ENCODE results near the gene MBL2.

The MBL2 gene

DNA sequence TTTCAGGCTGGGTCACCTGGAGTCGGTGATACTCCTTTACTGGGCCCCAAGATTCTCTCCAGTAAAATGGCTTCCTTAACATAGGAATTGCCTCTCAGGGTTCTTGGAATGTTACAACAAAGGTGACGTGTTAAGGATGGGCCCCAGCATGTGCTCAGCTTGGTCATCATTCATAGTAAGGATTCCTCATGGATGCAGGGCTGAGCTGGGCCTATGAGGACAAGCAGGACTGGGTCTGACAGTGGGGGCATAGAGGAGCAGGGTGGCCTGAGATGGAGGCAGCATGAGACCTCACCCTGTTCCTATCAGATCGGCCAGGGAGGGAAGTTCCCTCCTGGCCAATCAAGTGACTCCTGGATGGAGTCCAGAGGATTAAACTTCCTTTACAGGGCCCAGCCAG, 12.8 kb upstream of the MBL2 start:
- Histone ChIP-seq H3F3A (ENCODE audit: low read depth) (no peaks in the 10 kb centered on the region), H4K20me1 (ENCODE audit: insufficient read depth, low read length, poor library complexity, severe bottlenecking) (no peaks in the 10 kb centered on the region), H3K9ac (ENCODE audit: low read depth, low read length, poor library complexity, severe bottlenecking) (no peak overlapping the region), H3K9me3 (ENCODE audit: insufficient read depth, low read depth, low read length) (no peaks in the 10 kb centered on the region), H3K79me2 (ENCODE audit: insufficient read depth, low read length) (no peaks in the 10 kb centered on the region), H3K36me3 (ENCODE audit: insufficient read depth, low read length) (no peaks in the 10 kb centered on the region), H2AFZ (ENCODE audit: low read length) (no peak overlapping the region), H3K4me1 (ENCODE audit: insufficient read depth, low read length, poor library complexity, severe bottlenecking) (no peaks in the 10 kb centered on the region), H3K4me3 (ENCODE audit: low read length, poor library complexity, severe bottlenecking) (no peak overlapping the region), H3K4me2 (ENCODE audit: low read depth, low read length, poor library complexity, severe bottlenecking) (no peak overlapping the region), H3K27me3 (ENCODE audit: insufficient read depth, low read length, poor library complexity, severe bottlenecking) (no peaks in the 10 kb centered on the region), H3K9me2 (replicated peaks; ENCODE audit: low read depth, low read length) (no peaks in the 10 kb centered on the region)
- no peak for TF ChIP-seq EZH2phosphoT487 (IDR thresholded peaks at IDR 0.05; ENCODE audit: borderline replicate concordance)
- TF ChIP-seq, protein P1, sequence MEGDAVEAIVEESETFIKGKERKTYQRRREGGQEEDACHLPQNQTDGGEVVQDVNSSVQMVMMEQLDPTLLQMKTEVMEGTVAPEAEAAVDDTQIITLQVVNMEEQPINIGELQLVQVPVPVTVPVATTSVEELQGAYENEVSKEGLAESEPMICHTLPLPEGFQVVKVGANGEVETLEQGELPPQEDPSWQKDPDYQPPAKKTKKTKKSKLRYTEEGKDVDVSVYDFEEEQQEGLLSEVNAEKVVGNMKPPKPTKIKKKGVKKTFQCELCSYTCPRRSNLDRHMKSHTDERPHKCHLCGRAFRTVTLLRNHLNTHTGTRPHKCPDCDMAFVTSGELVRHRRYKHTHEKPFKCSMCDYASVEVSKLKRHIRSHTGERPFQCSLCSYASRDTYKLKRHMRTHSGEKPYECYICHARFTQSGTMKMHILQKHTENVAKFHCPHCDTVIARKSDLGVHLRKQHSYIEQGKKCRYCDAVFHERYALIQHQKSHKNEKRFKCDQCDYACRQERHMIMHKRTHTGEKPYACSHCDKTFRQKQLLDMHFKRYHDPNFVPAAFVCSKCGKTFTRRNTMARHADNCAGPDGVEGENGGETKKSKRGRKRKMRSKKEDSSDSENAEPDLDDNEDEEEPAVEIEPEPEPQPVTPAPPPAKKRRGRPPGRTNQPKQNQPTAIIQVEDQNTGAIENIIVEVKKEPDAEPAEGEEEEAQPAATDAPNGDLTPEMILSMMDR (conservative IDR thresholded peaks at IDR 0.05; ENCODE audit: low read length): no peak

DNA sequence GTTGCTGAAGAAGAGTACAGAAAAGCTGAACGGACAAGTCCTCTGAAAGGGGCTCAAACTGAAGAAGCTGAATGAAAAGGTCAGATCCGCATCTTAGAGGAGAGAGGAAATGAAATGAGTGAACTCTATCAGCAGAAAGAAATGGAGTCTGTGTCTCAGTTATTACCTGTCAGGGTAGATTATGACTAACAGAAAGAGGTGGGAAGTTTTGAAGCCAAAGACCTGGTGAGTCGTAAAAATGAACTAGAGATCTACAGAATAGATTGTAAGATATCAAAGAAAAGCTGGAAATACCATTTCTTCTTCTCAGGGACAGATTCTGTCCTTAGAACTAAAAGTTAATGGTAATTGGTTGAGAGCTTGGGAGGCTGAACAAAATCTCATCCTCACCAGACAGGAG, 11.1 kb upstream of the MBL2 start:
- Histone ChIP-seq H4K20me1 (ENCODE audit: insufficient read depth, low read length, poor library complexity, severe bottlenecking) (no peaks in the 10 kb centered on the region), H3K9ac (ENCODE audit: low read depth, low read length, poor library complexity, severe bottlenecking) (no peak overlapping the region), H3K4me1 (ENCODE audit: insufficient read depth, low read length, poor library complexity, severe bottlenecking) (no peaks in the 10 kb centered on the region), H3K4me2 (ENCODE audit: low read depth, low read length, poor library complexity, severe bottlenecking) (no peak overlapping the region), H3K4me3 (ENCODE audit: low read length, poor library complexity, severe bottlenecking) (no peak overlapping the region), H3K27me3 (ENCODE audit: insufficient read depth, low read length, poor library complexity, severe bottlenecking) (no peaks in the 10 kb centered on the region), H3F3A (ENCODE audit: low read depth) (no peaks in the 10 kb centered on the region), H2AFZ (ENCODE audit: low read length) (no peak overlapping the region), H3K36me3 (ENCODE audit: insufficient read depth, low read length) (no peaks in the 10 kb centered on the region), H3K9me2 (replicated peaks; ENCODE audit: low read depth, low read length) (no peaks in the 10 kb centered on the region), H3K79me2 (ENCODE audit: insufficient read depth, low read length) (no peaks in the 10 kb centered on the region), H3K9me3 (ENCODE audit: insufficient read depth, low read depth, low read length) (no peaks in the 10 kb centered on the region)
- TF ChIP-seq, protein P1 (conservative IDR thresholded peaks at IDR 0.05; ENCODE audit: low read length): no peak
- TF ChIP-seq EZH2phosphoT487 (IDR thresholded peaks at IDR 0.05; ENCODE audit: borderline replicate concordance): no peak

DNA sequence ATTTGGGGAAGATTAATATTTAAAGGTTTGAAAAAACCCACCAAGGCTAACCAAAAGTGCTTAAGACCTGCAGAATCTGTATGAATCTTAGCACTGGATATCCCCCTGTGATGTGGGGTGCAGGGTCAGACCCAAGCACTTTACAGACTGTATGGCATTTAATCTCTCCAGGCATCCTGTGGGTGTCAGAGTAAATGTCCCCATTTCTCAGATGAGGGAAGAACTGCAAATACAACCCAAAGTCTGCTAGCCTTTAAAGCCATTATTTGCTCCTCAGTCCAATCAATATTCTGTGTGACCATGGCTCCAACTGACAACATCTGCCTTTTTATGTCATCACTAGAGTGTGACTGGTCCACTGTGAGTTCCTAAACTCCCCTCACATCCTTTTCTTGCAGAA, 10.0 kb upstream of the MBL2 start:
- H3K9me3 ChIP-seq (ENCODE audit: insufficient read depth, low read depth, low read length): no peaks in the 10 kb centered on the region
- no peaks in the 10 kb centered on the region for H3K4me1 ChIP-seq (ENCODE audit: insufficient read depth, low read length, poor library complexity, severe bottlenecking)
- no peak overlapping the region for H3K4me2 ChIP-seq (ENCODE audit: low read depth, low read length, poor library complexity, severe bottlenecking)
- H2AFZ ChIP-seq (ENCODE audit: low read length): no peak overlapping the region
- H3K9ac ChIP-seq (ENCODE audit: low read depth, low read length, poor library complexity, severe bottlenecking): no peak overlapping the region
- no peaks in the 10 kb centered on the region for H3F3A ChIP-seq (ENCODE audit: low read depth)
- H3K4me3 ChIP-seq (ENCODE audit: low read length, poor library complexity, severe bottlenecking): no peak overlapping the region
- no peaks in the 10 kb centered on the region for H3K36me3 ChIP-seq (ENCODE audit: insufficient read depth, low read length)
- no peaks in the 10 kb centered on the region for H3K9me2 ChIP-seq (replicated peaks; ENCODE audit: low read depth, low read length)
- no peaks in the 10 kb centered on the region for H4K20me1 ChIP-seq (ENCODE audit: insufficient read depth, low read length, poor library complexity, severe bottlenecking)
- H3K27me3 ChIP-seq (ENCODE audit: insufficient read depth, low read length, poor library complexity, severe bottlenecking): no peaks in the 10 kb centered on the region
- no peaks in the 10 kb centered on the region for H3K79me2 ChIP-seq (ENCODE audit: insufficient read depth, low read length)
- TF ChIP-seq, protein P1 (conservative IDR thresholded peaks at IDR 0.05; ENCODE audit: low read length): no peak
- no peak for TF ChIP-seq EZH2phosphoT487 (IDR thresholded peaks at IDR 0.05; ENCODE audit: borderline replicate concordance)
